NCI-H1417 treated with DMSO at 0.1 percent for 48 hours (cell line): ENCODE data around the gene FSIP1.

Source experiments
- DNase-seq: peaks from one replicate; lab custom pipeline; 2025; lab: John Stamatoyannopoulos, UW

The FSIP1 gene

GRCh38 chr15:39645138-39645975 is 137.3 kb downstream of the FSIP1 start:
- no peak for DNase-seq

- no peak for DNase-seq
These were observed 138.5 kb downstream of the FSIP1 start for GRCh38 chr15:39644136-39644535.

- no peak for DNase-seq
These were observed 138.9 kb downstream of the FSIP1 start for GRCh38 chr15:39643727-39644126.

- DNase-seq = no peak
These were observed 140.5 kb downstream of the FSIP1 start for GRCh38 chr15:39642011-39642640.

GRCh38 chr15:39641191-39641889 is 141.3 kb downstream of the FSIP1 start:
- no peak for DNase-seq

- no peak for DNase-seq
These were observed 142.0 kb downstream of the FSIP1 start for GRCh38 chr15:39640665-39641064.

GRCh38 chr15:39639037-39639436 is 143.6 kb downstream of the FSIP1 start:
- no peak for DNase-seq

- DNase-seq = no peak
These were observed 144.6 kb downstream of the FSIP1 start for GRCh38 chr15:39638041-39638440.

GRCh38 chr15:39631357-39631756 is 151.3 kb downstream of the FSIP1 start:
- no peak for DNase-seq

GRCh38 chr15:39629906-39630305 is 152.7 kb downstream of the FSIP1 start:
- no peak for DNase-seq

GRCh38 chr15:39629371-39629770 is 153.3 kb downstream of the FSIP1 start:
- no peak for DNase-seq

- no peak for DNase-seq
These were observed 153.9 kb downstream of the FSIP1 start for GRCh38 chr15:39628546-39629257.

- no peak for DNase-seq
These were observed 154.5 kb downstream of the FSIP1 start for GRCh38 chr15:39628144-39628508.

GRCh38 chr15:39627451-39628143 is 155.0 kb downstream of the FSIP1 start:
- DNase-seq = no peak

- no peak for DNase-seq
These were observed 156.8 kb downstream of the FSIP1 start for GRCh38 chr15:39625856-39626255.

- no peak for DNase-seq
These were observed 157.2 kb downstream of the FSIP1 start for GRCh38 chr15:39625451-39625850.

- no peak for DNase-seq
These were observed 157.8 kb downstream of the FSIP1 start for GRCh38 chr15:39624806-39625205.

- no peak for DNase-seq
These were observed 159.1 kb downstream of the FSIP1 start for GRCh38 chr15:39623529-39623931.

- no peak for DNase-seq
These were observed 159.8 kb downstream of the FSIP1 start for GRCh38 chr15:39622660-39623516.

- no peak for DNase-seq
These were observed 160.7 kb downstream of the FSIP1 start for GRCh38 chr15:39621976-39622375.

GRCh38 chr15:39621210-39621609 is 161.4 kb downstream of the FSIP1 start:
- DNase-seq = no peak
